GM04504 (cell line): ENCODE results near the gene TMEM82.

ENCODE experiments used
- DNase-seq: peaks from one replicate; pipeline ENCODE4 v3.0.0-alpha.2; 2012; ENCODE audit warnings: low read depth

Gene TMEM82

GRCh38 chr1:15720861-15721260, 21.4 kb upstream of the TMEM82 start:
- DNase-seq, result no peak

- no peak for DNase-seq
These were observed 19.9 kb upstream of the TMEM82 start for GRCh38 chr1:15722411-15722810.

DNA sequence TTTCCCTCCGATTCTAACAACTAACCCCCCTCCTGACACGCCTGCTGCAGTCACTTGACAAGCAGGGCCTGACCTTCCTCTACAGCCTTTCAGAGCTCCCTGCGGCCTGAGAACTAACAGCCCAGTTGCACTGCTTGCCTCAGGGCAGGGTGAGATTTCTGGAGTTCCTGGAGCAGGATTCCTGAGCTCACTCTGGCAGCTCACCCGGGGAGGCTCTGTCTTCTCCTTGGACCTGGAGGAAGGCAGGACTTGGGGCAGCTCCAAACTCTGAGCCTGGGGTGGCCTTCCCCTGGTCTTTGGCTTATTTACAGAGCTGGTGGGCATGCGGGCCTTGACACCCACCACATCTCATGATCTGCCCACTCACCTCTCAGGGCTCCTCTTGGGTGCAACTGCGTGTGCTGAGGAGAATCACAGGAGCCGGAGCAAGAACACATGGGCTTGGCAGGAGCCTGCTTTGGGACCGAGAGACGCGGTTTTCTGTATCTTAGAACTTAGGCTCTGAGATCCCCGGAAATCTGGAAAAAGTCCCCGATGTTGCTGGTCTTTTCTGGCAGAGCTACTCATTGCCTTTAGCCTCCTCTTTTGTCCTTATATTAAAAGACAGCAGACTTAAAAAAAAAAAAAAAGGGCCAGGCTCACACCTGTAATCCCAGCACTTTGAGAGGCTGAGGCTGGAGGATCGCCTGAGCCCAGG, 19.3 kb upstream of the TMEM82 start:
- DNase-seq, result no peak

DNA sequence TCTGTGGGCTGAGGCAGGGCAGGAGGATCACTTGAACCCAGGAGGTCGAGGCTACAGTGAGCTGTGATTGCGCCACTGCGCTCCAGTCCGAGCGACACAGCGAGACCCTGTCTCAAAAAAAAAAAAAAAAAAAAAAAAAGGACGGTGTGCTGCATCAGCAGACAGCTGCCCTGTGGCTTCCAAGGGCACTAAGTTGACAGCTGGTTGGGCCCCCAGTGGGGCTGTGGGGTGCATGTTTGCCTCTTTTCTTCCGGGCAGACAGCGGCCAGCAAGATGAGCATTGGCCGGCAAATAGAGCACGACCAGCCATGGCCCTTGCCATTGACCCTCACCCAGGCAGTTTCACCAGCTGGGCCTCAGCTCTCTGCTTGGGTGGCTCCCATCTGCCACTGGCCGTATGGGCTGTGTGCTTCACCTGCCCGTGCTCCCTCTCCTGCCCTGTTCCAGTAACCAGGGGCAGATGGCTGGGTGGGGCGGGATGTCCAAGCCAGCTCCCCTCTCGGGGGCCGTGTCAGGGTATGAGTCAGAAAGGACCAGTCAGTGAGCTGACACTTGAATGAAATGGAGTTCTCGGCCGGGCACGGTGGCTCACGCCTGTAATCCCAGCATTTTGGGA, 18.6 kb upstream of the TMEM82 start:
- no peak for DNase-seq

DNA sequence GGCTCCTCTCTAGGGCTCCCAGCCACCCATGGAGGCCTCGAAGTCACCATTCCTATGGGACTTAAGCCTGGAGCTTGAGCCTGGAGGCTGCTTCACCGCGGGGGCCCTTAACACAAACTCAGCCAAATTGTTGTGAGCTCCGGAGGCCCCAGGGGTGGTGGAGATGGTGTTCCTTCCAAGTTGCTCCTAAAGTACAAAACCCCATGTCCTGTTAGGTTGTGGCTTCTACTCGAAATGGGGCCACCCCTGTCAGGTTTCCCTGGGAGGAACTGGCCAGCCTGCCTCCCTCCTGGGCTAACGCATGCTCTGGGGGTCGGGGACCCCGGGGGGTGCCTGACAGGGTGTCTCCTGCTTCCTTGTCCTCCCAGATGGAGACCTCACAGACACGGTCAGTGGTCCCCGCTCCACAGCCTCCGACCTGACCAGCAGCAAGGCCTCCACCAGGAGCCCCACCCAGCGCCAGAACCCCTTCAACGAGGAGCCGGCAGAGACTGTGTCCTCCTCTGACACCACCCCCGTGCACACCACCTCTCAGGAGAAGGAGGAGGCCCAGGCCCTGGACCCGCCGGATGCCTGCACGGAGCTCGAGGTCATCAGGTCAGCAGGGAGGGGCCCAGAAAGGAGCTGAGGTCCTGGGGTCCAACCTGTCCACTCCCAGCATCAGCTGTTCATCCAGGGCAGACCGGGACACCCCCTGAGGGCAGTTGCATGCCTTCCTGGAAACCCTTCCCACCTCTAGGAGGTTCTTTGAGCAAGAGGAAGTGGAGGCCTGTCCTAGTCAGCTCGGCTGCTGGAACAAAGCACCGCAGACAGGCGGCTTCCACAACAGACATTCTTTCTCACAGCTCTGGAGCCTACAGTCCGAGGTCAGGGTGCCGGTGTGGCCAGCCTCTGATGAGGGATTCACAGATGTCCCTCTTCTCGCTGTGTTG, 17.1 kb upstream of the TMEM82 start:
- no peak for DNase-seq

- no peak for DNase-seq
These were observed 15.8 kb upstream of the TMEM82 start for GRCh38 chr1:15726508-15726907.

GRCh38 chr1:15727021-15727420, 15.3 kb upstream of the TMEM82 start:
- DNase-seq, result no peak

DNA sequence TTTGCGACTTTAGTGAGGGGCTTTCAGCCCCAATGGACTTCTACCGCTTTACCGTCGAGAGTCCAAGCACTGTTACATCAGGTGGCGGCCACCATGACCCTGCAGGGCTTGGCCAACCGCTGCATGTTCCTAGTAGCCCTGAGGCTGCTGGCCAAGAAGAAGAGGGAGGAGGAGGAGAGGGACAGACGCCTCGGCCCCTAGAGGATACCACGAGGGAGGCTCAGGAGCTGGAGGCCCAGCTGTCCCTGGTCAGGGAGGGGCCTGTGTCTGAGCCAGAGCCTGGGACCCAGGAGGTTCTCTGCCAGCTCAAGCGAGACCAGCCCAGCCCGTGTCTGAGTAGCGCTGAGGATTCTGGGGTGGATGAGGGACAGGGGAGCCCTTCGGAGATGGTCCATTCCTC, 14.9 kb upstream of the TMEM82 start:
- DNase-seq, result no peak

DNA sequence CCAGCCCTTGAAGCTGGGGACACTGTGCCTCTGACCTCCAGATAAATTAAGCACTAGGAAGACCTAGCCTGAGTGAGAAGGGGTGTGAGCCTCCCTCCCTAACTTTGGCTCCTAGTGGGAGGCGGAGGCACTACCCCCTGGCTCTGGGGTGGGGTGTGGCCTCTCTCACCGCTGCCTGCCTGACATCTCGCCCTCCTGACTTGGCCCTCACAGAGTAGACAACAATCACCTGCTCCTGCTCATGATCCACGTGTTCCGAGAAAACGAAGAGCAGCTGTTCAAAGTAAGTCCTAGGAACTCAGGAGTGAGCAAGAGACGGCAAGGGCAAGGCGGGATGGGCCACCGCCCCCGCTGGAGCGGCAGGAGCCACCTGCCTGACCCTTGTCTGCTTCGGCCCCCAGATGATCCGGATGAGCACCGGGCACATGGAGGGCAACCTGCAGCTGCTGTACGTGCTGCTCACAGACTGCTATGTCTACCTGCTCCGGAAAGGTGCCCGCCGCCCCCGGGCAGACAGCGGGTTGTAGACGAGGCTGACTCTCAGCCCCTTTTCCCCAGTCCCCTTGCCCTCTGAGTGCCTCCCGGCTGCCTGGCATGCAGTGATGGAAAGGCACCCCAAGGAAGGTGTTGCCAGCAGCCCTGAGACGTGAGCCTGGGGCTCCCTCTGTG, 14.3 kb upstream of the TMEM82 start:
- DNase-seq, result no peak

DNA sequence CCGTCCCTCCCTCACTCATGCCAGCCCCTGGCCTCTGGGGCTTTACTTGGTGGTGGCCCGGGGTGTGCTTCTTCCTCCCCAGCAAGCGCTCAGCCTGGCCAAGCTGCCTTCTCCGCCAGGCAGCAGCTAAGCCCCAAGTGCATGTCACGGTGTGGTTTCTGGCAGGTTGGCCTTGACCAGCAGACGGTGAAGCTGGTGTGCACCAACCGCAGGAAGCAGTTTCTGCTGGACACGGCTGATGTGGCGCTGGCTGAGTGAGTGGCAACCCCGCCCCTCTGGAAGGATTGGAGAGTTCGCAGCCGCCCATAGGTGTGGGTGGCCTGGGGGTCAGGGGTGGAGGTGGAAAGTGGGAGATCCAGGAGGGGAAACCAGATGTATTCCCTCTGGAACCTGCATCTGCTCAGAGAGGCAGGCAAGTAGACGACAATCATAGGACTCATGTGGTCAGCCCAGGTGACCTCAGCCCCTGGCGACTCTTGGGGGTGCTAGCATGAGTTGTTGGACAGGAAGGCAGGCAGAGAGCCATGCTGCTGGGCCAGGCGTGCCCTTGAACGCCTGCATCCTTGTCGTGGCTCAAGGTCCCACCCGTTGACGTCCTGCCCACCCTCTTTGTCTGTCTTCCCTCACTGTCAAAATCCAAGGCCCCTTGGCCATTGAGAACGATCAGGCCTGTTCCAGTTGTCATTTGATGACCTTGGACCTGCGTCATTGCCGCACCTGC, 13.2 kb upstream of the TMEM82 start:
- no peak for DNase-seq

GRCh38 chr1:15730423-15730822, 11.9 kb upstream of the TMEM82 start:
- DNase-seq, result no peak

DNA sequence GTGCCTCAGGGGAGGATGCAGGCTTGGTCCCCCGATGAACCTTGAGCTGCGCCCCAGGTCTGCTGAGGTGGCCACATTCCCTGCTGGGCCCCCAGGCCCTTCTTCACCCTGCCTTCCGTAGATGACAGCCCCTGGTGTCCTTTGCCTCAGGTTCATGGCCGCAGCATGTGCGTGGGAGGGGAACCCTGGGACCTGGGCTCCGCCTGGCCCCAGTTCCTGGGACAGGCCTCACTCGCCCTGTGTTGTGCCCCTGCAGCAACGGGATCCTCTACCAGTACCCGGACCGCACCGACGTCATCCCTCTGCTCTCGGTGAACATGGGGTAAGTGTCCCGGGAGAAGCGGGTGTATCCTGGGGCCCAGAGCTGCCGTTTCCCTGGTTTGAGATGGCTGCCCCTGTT, 11.4 kb upstream of the TMEM82 start:
- no peak for DNase-seq

- DNase-seq, result no peak
These were observed 10.3 kb upstream of the TMEM82 start for GRCh38 chr1:15731735-15732685.

GRCh38 chr1:15732686-15733081, 9.6 kb upstream of the TMEM82 start:
- no peak for DNase-seq

DNA sequence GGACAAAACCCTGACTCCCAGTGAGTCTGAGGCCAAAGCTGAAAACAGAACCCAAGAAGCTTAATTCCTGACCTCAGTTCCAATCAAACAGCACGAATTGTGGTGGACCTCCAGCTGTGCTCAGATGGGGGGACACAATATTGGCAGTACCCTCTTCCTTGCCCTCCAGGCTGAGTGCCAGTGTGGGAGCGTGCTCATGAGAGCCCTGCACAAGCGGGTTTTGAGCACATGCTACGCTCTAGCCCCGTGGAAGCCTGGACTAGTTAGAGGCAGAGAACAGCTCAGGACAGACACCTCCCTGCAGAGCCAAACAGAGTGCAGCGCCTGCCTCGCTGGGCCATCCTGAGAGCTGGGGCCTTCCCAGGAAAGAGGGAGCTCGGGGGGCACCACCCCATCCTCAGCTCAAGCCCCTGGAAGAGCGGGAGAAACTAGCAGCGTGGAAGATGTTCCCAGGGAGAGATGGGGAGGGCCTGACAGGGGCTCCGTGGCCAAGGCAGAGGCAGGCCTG, 9.0 kb upstream of the TMEM82 start:
- no peak for DNase-seq

DNA sequence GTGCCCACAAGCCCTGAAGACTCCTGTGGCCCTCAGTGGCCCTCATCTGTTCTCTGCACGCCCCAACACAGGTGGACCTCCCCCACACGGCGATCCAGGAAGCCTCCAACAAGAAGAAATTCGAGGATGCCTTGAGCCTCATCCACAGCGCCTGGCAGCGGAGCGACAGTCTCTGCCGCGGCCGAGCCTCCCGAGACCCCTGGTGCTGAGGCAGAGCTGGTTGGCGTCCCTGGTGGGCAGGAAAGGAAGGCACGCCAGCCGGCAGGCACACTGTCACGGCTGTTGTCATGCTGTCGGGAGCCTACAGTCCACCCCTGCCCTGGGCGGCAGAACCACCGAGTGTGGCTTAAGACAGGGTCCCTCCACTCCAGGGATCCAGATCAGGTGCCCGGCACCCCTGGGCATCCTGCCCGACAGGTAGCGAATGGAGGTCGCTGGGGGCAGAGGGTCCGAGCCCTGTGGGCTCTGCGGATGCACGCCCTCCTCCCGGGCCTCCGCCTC, 8.5 kb upstream of the TMEM82 start:
- DNase-seq, result no peak

GRCh38 chr1:15734296-15734695, 8.0 kb upstream of the TMEM82 start:
- no peak for DNase-seq

GRCh38 chr1:15734901-15735300, 7.4 kb upstream of the TMEM82 start:
- DNase-seq, result no peak

DNA sequence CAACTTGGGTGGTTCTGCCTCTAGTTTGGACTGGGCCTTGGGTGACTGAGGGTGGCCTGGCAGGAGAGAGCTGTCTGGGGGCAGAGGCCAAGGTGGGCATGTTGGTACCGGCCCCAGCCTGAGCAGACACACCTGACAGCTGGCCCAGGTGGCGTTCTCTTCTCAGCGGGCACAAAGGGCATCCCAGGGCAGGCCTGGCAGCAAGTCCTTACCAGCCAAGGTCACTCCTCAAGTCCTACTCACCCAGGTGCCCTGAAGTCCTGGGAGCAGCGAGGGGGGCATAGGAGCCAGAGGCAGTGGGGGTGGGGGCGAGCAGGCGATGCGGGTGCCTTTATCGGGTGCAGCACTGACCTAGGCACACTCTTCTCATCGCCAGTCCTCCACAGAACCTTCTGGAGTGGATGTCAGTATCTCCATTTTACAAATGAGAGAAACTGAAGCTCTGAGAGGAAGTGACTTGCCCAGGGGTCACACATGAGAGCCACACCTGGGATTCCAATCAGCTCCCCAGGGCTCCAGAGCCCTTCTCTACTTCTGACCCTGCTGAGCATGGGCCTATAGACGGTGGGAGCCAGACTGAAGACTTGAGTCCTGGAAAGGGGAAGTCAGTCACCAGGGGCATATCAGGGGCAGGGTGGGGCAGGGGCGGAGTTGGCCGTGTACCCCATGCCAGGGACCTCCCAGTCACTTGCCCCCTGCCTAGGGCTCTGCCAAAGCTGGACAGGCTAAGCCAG, 6.8 kb upstream of the TMEM82 start:
- DNase-seq, result no peak
